ENCODE results near the gene PRICKLE4.

Gene PRICKLE4

GRCh38 chr6:41780551-41781365 lies at the start of gene PRICKLE4:
TSS of gene PRICKLE4 (plus strand) at chr6:41780782. CDS start at chr6:41783474, 2,692 bp downstream.
- DNase-seq: peak in 5 of 14 donors; percentile 15 to 40 (median 33)

- peak in 1 of 14 donors; percentile 62 for DNase-seq
Observed at GRCh38 chr6:41731561-41732086, 49.0 kb upstream of the PRICKLE4 start.

GRCh38 chr6:41732149-41732548 lies 48.4 kb upstream of the PRICKLE4 start:
- DNase-seq: no peak

- DNase-seq: peak in 3 of 14 donors; percentile 64 to 73 (median 67)
Observed at GRCh38 chr6:41732591-41733359, 47.8 kb upstream of the PRICKLE4 start.

- DNase-seq: peak in 3 of 14 donors; percentile 28 to 71 (median 68)
Observed at GRCh38 chr6:41733360-41733706, 47.2 kb upstream of the PRICKLE4 start.

- DNase-seq: peak in 12 of 14 donors; percentile 74 to 96 (median 91)
Observed at GRCh38 chr6:41733707-41734665, 46.6 kb upstream of the PRICKLE4 start.

- DNase-seq: peak in 13 of 14 donors; percentile 80 to 95 (median 90)
Observed at GRCh38 chr6:41734666-41735426, 45.7 kb upstream of the PRICKLE4 start.

- DNase-seq: peak in 13 of 14 donors; percentile 50 to 95 (median 90)
Observed at GRCh38 chr6:41735427-41736185, 45.0 kb upstream of the PRICKLE4 start, which contains the start of gene TFEB. TSS of gene TFEB (minus strand) at chr6:41735608. CDS start at chr6:41691213, 44,395 bp downstream.

GRCh38 chr6:41736186-41736733 lies 44.3 kb upstream of the PRICKLE4 start:
- no peak for DNase-seq

GRCh38 chr6:41736800-41737555 lies 43.6 kb upstream of the PRICKLE4 start:
- DNase-seq: no peak

- no peak for DNase-seq
Observed at GRCh38 chr6:41737591-41738130, 42.9 kb upstream of the PRICKLE4 start.

- DNase-seq: no peak
Observed at GRCh38 chr6:41739041-41739440, 41.5 kb upstream of the PRICKLE4 start.

- no peak for DNase-seq
Observed at GRCh38 chr6:41740366-41741162, 40.0 kb upstream of the PRICKLE4 start.

- DNase-seq: no peak
Observed at GRCh38 chr6:41741625-41742490, 38.7 kb upstream of the PRICKLE4 start.

GRCh38 chr6:41743406-41744235 lies 37.0 kb upstream of the PRICKLE4 start:
- no peak for DNase-seq

GRCh38 chr6:41744236-41744787 lies 36.3 kb upstream of the PRICKLE4 start:
- no peak for DNase-seq
